Chondrocyte (in vitro differentiated cells): Measurements from ENCODE around the gene SELPLG. TPM values are rescaled to one million over a fixed set of nuclear protein-coding genes. Genes with fewer than 3 reads are reported as not detected.

Source experiments
- DNase-seq: peaks from one replicate; pipeline ENCODE4 v3.0.0; 2021; ENCODE audit warnings: mixed read lengths, low spot score
- H3K27ac Mint-ChIP-seq: one replicate; pipeline ENCODE4 v1.8.0; 2021; ENCODE audit warnings: mild to moderate bottlenecking, moderate library complexity, mixed read lengths; ENCODE audit not compliant: unreplicated experiment
- H3K27me3 Mint-ChIP-seq: 2 replicates; pipeline ENCODE4 v1.8.0; 2021; ENCODE audit warnings: low read depth, mixed read lengths
- H3K36me3 Mint-ChIP-seq: 2 replicates; pipeline ENCODE4 v1.8.0; 2021; ENCODE audit warnings: low read depth, mixed read lengths
- H3K4me1 Mint-ChIP-seq: 2 replicates; pipeline ENCODE4 v1.8.0; 2021; ENCODE audit warnings: low read depth, mild to moderate bottlenecking, mixed read lengths
- H3K4me3 Mint-ChIP-seq: one replicate; pipeline ENCODE4 v1.8.0; 2021; ENCODE audit warnings: mild to moderate bottlenecking, moderate library complexity, mixed read lengths; ENCODE audit not compliant: unreplicated experiment
- H3K9me3 Mint-ChIP-seq: 2 replicates; pipeline ENCODE4 v1.8.0; 2021; ENCODE audit warnings: low read depth, mixed read lengths
- CTCF ChIP-seq: fragments of 200-600 bp; sonication (generic); IDR thresholded peaks from 2 replicates; pipeline ENCODE4 v1.5.0; 2021; ENCODE audit warnings: antibody characterized with exemption, mild to moderate bottlenecking, moderate library complexity
- total RNA-seq: library from RNA; stranded (reverse); gene quantifications from 3 replicates; pipeline ENCODE4 v1.2.1, GENCODE V29; 2021

Gene SELPLG
- total RNA-seq, 1 donor from 2014 or later = 3.2 TPM

GRCh38 chr12:108630481-108631207 is 3.0 kb downstream of the SELPLG start:
- no peaks in the 10 kb centered on the region for H3K36me3 Mint-ChIP-seq
- no peaks in the 10 kb centered on the region for H3K9me3 Mint-ChIP-seq
- no peak for DNase-seq
- TF ChIP-seq CTCF = no peak
- H3K4me1 Mint-ChIP-seq = peaks cover 41% of the 10 kb centered on the region
- H3K4me3 Mint-ChIP-seq = no peak overlapping the region
- no peaks in the 10 kb centered on the region for H3K27me3 Mint-ChIP-seq
- H3K27ac Mint-ChIP-seq = peak overlapping the region; percentile 72

DNA sequence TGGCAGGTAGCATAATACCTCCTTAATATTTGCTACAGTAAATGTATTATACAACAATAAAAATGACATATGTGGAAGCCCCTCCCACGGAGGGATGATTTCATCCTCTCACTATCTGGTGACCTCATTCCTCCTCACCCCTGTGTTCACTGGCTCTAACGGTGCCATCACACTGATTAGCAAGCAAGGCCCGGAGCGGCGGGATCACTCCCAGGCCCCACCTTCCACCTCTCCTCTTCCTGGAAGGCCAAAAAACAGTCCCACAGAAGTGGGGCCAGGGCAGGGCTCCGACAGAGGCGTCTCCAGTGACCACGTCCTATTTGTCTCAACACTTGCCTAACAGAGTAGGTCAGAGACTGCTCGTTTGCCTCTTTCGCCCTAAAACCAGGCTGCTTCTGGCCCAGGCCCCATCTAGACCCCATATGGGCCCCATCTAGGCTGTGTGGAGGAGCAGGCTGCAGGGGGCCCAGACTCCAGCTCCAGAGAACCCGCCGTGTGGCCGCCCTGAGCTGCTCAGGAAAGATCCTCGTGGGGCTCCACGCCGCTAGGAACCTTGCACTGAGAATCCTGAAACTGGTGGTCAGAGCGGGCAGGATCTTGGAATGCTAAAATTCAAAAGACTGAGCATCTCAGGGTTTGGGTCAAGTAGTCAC is 3.7 kb downstream of the SELPLG start:
- Mint-ChIP-seq H3K4me1 (peaks cover 41% of the 10 kb centered on the region), H3K36me3 (no peaks in the 10 kb centered on the region), H3K9me3 (no peaks in the 10 kb centered on the region), H3K4me3 (no peak overlapping the region), H3K27me3 (no peaks in the 10 kb centered on the region), H3K27ac (peak overlapping the region; percentile 72)
- DNase-seq = no peak
- no peak for TF ChIP-seq CTCF

DNA sequence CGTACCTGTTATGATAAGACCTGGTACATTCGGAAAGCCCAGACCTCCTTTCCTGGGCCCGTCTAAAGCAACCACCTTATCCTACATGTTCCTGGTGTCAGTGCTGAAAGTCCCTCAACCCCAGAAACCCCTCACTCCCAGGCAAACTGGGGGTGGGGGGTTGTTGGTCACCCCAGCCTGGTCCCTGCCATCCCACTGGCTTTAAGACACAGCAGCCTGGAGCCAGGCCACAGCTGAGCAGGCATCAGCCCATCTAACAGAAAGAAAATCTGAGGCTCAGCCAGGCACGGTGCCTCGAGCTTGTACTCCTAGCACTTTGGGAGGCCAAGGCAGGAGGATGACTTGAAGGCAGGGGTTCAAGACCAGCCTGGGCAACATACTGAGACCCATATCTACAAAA is 4.5 kb downstream of the SELPLG start:
- no peaks in the 10 kb centered on the region for H3K27me3 Mint-ChIP-seq
- no peak for TF ChIP-seq CTCF
- H3K4me3 Mint-ChIP-seq = no peak overlapping the region
- DNase-seq = no peak
- no peaks in the 10 kb centered on the region for H3K36me3 Mint-ChIP-seq
- H3K4me1 Mint-ChIP-seq = peaks cover 38% of the 10 kb centered on the region
- no peak overlapping the region for H3K27ac Mint-ChIP-seq
- H3K9me3 Mint-ChIP-seq = no peaks in the 10 kb centered on the region

DNA sequence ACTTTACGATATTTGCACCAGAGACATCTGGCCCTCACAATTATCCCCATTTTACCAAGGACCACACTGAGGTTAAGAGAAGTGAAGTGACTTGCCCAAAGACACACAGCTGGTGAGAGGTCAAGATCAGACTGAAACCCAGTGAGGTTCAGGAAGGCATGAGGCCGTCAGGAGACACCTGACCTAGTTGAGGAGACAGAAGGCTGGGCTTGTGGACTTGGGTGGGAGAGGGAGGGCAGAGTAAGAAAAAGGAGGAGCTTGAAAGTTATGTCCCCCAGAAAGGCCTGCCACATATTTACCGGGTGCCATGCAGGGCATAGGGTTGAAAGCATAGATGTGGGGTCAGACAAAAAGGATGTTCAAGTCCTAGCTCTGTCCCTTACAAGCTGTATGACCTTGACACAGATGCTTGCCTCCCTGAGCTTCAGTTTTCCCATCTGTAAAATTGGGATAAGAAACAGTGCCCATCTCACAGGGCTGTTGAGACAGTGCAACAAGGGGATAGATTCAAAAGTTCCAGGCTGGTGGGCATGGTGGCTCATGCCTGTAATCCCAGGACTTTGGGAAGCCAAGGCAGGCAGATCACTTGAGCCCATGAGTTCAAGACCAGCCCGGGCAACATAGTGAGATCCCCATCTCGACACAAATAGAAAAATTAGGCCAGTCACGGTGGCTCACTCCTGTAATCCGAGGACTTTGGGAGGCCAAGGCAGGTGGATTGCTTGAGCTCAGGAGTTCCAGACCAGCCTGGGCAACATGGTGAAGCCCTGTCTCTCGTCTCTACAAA is 6.4 kb downstream of the SELPLG start:
- TF ChIP-seq CTCF = no peak
- H3K9me3 Mint-ChIP-seq = no peaks in the 10 kb centered on the region
- no peak for DNase-seq
- peaks cover 38% of the 10 kb centered on the region for H3K4me1 Mint-ChIP-seq
- H3K27ac Mint-ChIP-seq = no peak overlapping the region
- H3K4me3 Mint-ChIP-seq = no peak overlapping the region
- H3K36me3 Mint-ChIP-seq = no peaks in the 10 kb centered on the region
- H3K27me3 Mint-ChIP-seq = no peaks in the 10 kb centered on the region

GRCh38 chr12:108625228-108625627 is 8.5 kb downstream of the SELPLG start:
- peaks cover 22% of the 10 kb centered on the region for H3K4me1 Mint-ChIP-seq
- TF ChIP-seq CTCF = no peak
- no peak overlapping the region for H3K4me3 Mint-ChIP-seq
- H3K9me3 Mint-ChIP-seq = no peaks in the 10 kb centered on the region
- H3K27ac Mint-ChIP-seq = no peak overlapping the region
- DNase-seq = no peak
- H3K27me3 Mint-ChIP-seq = no peaks in the 10 kb centered on the region
- H3K36me3 Mint-ChIP-seq = no peaks in the 10 kb centered on the region
